ENCODE measurements around the gene NIPBL.
"Not testable (repeated sequence)": the region's sequence is repeated elsewhere in the genome, so short reads cannot be mapped to it uniquely, and the experiment has no call there.

NIPBL gene

GRCh38 chr5:36901077-36901476 is 24.5 kb downstream of the NIPBL start:
- not testable (repeated sequence) for DNase-seq (ENCODE audit: low read depth)

DNA sequence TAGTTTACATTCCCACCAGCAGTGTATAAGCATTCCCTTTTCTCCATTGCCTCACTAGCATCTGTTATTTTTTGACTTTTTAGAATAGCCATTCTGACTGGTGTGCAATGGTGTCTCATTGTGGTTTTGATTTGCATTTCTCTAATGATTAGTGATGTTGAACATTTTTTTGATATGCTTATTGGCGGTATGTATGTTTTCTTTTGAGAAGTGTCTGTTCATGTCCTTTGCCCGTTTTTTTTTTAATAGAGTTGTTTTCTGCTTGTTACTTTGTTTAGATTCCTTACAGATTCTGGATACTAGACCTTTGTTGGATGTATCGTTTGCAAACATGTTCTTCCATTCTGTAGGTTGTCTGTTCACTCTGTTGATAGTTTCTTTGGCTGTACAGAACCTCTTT is 25.3 kb downstream of the NIPBL start:
- no peak for DNase-seq (ENCODE audit: low read depth)

DNA sequence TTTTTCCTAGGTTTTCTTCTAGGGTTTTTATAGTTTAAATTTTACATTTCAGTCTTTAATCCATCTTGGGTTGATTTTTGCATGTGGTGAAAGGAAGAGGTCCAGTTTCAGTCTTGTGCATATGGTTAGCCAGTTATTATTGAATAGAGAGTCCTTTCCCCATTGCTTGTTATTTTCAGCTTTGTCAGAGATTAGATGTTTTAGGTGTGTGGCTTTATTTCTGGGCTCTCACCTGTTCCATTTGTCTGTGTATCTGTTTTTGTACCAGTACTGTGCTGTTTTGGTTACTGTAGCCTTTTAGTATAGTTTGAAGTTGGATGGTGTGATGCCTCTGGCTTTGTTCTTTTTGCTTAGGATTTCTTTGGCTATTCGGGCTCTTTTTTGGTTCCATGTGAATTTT is 25.8 kb downstream of the NIPBL start:
- DNase-seq (ENCODE audit: low read depth) = no peak

DNA sequence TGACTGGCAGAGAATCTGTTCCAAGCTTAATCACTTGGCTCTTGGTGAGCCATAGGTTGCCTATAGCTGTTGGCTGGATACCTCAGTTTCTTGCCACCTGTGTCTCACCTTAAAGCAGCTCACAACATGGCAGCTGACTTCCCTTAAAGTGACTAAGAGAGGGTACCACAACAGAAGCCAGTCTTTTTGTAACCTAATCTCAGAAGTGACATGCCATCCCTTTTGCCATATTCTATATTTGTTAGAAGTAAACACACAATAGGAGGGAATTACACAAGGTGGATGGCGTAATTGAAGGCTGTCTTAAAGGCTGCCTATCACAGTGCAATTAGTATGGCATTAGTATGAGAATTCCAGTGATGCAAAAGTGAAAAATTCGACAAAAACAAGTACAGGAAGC is 28.1 kb downstream of the NIPBL start:
- DNase-seq (ENCODE audit: low read depth) = no peak

- DNase-seq (ENCODE audit: low read depth) = no peak
Measured at GRCh38 chr5:36908544-36909260, 32.1 kb downstream of the NIPBL start.

- no peak for DNase-seq (ENCODE audit: low read depth)
Measured at GRCh38 chr5:36915653-36916052, 39.1 kb downstream of the NIPBL start.

DNA sequence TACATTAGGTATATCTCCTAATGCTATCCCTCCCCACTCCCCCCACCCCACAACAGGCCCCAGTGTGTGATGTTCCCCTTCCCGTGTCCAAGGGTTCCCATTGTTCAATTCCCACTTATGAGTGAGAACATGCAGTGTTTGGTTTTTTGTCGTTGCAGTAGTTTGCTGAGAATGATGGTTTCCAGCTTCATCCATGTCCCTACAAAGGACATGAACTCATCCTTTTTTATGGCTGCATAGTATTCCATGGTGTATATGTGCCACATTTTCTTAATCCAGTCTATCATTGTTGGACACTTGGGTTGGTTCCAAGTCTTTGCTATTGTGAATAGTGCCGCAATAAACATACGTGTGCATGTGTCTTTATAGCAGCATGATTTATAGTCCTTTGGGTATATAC is 40.0 kb downstream of the NIPBL start:
- not testable (repeated sequence) for DNase-seq (ENCODE audit: low read depth)

GRCh38 chr5:36917358-36917757 is 40.8 kb downstream of the NIPBL start:
- not testable (repeated sequence) for DNase-seq (ENCODE audit: low read depth)

GRCh38 chr5:36919238-36919637 is 42.7 kb downstream of the NIPBL start:
- no peak for DNase-seq (ENCODE audit: low read depth)

GRCh38 chr5:36919650-36920049 is 43.1 kb downstream of the NIPBL start:
- no peak for DNase-seq (ENCODE audit: low read depth)

GRCh38 chr5:36928947-36929346 is 52.4 kb downstream of the NIPBL start:
- no peak for DNase-seq (ENCODE audit: low read depth)

DNA sequence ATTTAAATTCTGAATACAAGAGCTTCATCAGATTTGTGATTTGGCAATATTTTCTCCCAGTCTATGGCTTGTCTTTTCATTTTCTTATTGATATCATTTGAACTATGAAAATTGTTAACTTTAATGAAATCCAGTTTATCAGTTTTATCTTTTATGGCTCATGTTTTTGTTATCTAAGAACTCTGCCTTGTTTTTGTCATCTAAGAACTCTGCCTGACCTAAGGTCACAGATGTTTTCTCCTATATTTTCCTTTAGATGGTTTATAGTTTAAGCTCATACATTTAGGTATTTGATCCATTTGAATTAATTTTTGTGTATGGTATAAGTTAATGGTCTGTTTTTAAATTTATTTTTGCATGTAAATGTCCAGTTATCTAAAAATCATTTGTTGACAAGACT is 52.9 kb downstream of the NIPBL start:
- no peak for DNase-seq (ENCODE audit: low read depth)

- DNase-seq (ENCODE audit: low read depth) = no peak
Measured at GRCh38 chr5:36932056-36932455, 55.5 kb downstream of the NIPBL start.

GRCh38 chr5:36932699-36933098 is 56.1 kb downstream of the NIPBL start:
- DNase-seq (ENCODE audit: low read depth) = no peak

DNA sequence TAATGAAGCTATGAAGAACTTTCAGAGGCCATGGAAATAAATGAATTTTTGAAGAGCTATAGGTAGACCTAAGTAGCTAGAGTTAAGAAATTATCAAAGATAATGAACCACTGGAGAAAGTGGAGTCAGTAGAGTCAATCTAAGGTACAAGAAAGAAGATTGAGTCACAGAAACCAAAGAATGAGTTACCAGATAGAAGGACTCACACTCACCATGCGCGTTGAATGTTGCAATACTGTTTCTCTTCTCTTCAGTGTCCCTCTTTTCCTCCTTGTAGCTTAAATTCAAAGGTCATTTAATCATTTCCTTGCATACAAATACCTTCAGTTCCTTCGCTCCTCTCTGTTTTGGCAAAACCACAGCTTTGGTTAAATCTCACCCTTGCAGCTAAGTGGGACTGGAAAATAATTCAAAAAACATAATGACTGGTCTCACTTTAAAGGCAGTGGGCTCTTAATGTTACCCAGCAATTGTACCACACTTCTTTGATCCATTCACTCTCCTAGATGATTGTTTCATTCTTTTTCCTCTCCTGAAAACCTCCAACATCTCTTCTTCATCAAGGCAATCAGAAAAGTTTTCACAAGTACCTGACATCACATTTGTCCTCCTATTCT is 58.3 kb downstream of the NIPBL start:
- no peak for DNase-seq (ENCODE audit: low read depth)

GRCh38 chr5:36935805-36936204 is 59.2 kb downstream of the NIPBL start:
- no peak for DNase-seq (ENCODE audit: low read depth)

- no peak for DNase-seq (ENCODE audit: low read depth)
Measured at GRCh38 chr5:36936309-36936708, 59.7 kb downstream of the NIPBL start.

DNA sequence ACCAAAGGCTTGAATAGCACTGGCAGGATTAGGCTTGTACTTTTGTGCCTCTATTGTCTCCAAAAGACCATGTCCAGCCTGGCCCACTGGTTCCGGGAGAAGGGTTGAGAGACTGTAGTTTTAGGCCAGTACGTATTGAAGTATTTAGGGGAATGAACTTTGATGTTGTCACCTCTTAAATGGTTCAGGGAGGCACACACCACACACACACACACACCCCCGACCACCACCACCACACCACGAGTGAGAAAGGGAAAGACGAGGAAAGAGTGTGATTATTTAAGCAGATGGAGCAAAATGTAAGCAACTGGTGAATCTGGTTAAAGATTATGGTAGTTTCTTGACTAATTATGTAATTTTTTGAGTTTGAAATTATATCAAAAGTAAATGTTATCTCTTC is 61.6 kb downstream of the NIPBL start:
- no peak for DNase-seq (ENCODE audit: low read depth)

- no peak for DNase-seq (ENCODE audit: low read depth)
Measured at GRCh38 chr5:36939969-36940858, 63.6 kb downstream of the NIPBL start.

DNA sequence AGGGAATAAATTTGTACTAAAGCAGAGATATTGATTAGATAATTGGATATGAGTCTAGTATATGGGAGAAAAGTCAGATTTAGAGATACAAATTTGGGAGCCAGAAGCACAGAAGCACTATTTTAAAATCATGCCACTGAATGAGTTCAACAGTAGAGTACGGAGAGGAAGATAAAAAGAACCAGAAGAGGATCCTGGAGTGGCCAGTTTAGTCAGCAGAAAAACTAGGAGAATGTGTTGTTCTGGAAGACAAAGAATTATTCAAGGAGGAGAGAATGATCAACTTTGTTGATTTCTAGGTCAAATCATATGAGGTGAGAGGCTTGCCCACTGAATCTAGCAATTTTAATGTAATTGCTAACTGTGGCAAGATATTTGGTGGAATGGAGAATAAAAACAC is 67.0 kb downstream of the NIPBL start:
- no peak for DNase-seq (ENCODE audit: low read depth)

GRCh38 chr5:36944024-36944423 is 67.5 kb downstream of the NIPBL start:
- DNase-seq (ENCODE audit: low read depth) = no peak

DNA sequence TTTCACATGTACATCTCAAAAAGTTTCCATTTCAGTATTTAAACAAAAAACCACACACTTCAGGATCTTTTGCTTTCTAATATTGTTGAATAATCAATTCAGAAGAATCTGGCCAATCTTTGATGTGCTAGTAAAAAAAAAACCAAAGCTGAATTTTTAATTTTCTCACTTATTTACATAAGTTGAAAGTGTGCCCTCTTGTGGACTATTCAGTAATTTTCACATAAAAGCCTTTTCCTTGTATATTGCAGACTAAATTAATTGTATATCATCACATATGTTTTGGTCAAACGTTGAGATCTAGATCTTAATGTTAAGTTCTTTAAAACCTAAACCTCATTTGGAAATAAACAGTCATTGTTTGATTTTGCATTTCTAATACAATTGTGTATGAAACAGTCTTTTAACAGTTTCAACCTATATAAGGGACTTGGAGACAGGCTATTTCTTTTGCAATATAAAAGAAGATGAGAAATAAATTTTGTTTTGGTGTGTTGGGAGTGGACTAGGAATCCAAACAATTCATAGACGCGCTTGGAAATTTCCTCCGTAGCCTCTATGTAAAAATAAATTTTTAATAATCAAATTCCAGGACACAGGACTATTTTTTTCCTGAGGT is 68.1 kb downstream of the NIPBL start:
- DNase-seq (ENCODE audit: low read depth) = no peak

DNA sequence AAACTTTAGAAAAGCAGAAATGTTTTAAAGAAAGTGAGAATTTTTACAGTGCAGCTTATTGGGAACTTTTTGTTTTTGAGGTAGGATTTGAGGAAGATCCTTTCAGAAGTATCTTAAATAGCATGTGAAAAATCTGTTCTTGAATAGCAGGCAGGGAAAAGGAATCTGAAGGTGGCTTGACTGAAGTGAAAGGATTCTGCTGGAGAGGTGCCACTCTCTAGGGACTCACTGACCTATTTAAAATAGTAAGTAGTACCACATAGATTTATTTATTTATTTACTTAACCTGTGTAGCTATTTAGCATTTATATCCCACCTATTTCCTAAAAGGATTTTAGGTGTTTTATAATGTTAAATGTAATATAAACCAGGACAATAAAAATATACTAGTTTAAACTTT is 69.1 kb downstream of the NIPBL start:
- DNase-seq (ENCODE audit: low read depth) = no peak

Measured in stimulated activated CD8-positive, alpha-beta memory T cell treated with anti-CD3 and anti-CD28 coated beads, Interleukin-15, amount 100 ng/mL, for 24 hours (primary cell).